Loucy (cell line): Measurements from ENCODE around the gene KCNIP3.

Experiments used
- H2AFZ ChIP-seq: fragments of 200-600 bp; sonication (generic); 2 replicates; pipeline ENCODE4 v1.6.0; 2016; ENCODE audit warnings: antibody characterized with exemption, mild to moderate bottlenecking, low read length, moderate library complexity
- H3F3A ChIP-seq: fragments of 200-600 bp; 2 replicates; pipeline ENCODE4 v1.6.0; 2016; ENCODE audit warnings: antibody characterized with exemption, low read depth, mild to moderate bottlenecking
- H3K27me3 ChIP-seq: fragments of 200-600 bp; sonication (generic); 2 replicates; pipeline ENCODE4 v1.6.1; 2014; ENCODE audit warnings: low read length, mild to moderate bottlenecking; ENCODE audit not compliant: insufficient read depth, poor library complexity, severe bottlenecking
- H3K36me3 ChIP-seq: fragments of 200-600 bp; sonication (generic); 2 replicates; pipeline ENCODE4 v1.6.1; 2016; ENCODE audit warnings: low read length; ENCODE audit not compliant: insufficient read depth
- H3K4me1 ChIP-seq: fragments of 200-600 bp; sonication (generic); 2 replicates; pipeline ENCODE4 v1.5.1; 2014; ENCODE audit warnings: low read length, mild to moderate bottlenecking; ENCODE audit not compliant: insufficient read depth, poor library complexity, severe bottlenecking
- H3K4me2 ChIP-seq: fragments of 200-600 bp; sonication (generic); 2 replicates; pipeline ENCODE4 v1.6.0; 2014; ENCODE audit warnings: antibody characterized with exemption, low read length, low read depth, mild to moderate bottlenecking; ENCODE audit not compliant: poor library complexity, severe bottlenecking
- H3K4me3 ChIP-seq: fragments of 200-600 bp; sonication (generic); 2 replicates; pipeline ENCODE4 v1.5.1; 2014; ENCODE audit warnings: low read length, mild to moderate bottlenecking, mixed read lengths; ENCODE audit not compliant: poor library complexity, severe bottlenecking
- H3K79me2 ChIP-seq: fragments of 200-600 bp; sonication (generic); 2 replicates; pipeline ENCODE4 v1.6.1; 2014; ENCODE audit warnings: low read length; ENCODE audit not compliant: insufficient read depth
- H3K9ac ChIP-seq: fragments of 200-600 bp; sonication (generic); 2 replicates; pipeline ENCODE4 v1.6.0; 2014; ENCODE audit warnings: mild to moderate bottlenecking, low read depth, low read length, moderate library complexity; ENCODE audit not compliant: poor library complexity, severe bottlenecking
- H3K9me2 ChIP-seq: fragments of 200-600 bp; sonication (generic); replicated peaks from 2 replicates; pipeline ENCODE4 v1.6.1; 2016; ENCODE audit warnings: low read depth, low read length, mixed read lengths
- H3K9me3 ChIP-seq: fragments of 200-600 bp; sonication (generic); 2 replicates; pipeline ENCODE4 v1.6.1; 2014; ENCODE audit warnings: mild to moderate bottlenecking, antibody characterized with exemption, low read length, low read depth; ENCODE audit not compliant: insufficient read depth
- H4K20me1 ChIP-seq: fragments of 200-600 bp; sonication (generic); 2 replicates; pipeline ENCODE4 v1.6.0; 2014; ENCODE audit warnings: antibody characterized with exemption, low read length, mild to moderate bottlenecking; ENCODE audit not compliant: insufficient read depth, poor library complexity, severe bottlenecking
- CTCF ChIP-seq: fragments of 200-600 bp; sonication (generic); conservative IDR thresholded peaks from 2 replicates; pipeline ENCODE4 v1.5.1; 2014; ENCODE audit warnings: mild to moderate bottlenecking, antibody characterized with exemption, low read length
- EZH2phosphoT487 ChIP-seq: fragments of 200-600 bp; IDR thresholded peaks from 2 replicates; pipeline ENCODE4 v1.6.1; 2018; ENCODE audit warnings: antibody characterized with exemption, mild to moderate bottlenecking, moderate library complexity, borderline replicate concordance

The KCNIP3 gene

GRCh38 chr2:95309599-95309998 is 12.5 kb downstream of the KCNIP3 start:
- Histone ChIP-seq H2AFZ (no peak overlapping the region), H3K27me3 (no peaks in the 10 kb centered on the region), H3K4me3 (no peak overlapping the region), H3K36me3 (no peaks in the 10 kb centered on the region), H3K9me3 (no peaks in the 10 kb centered on the region), H3F3A (no peaks in the 10 kb centered on the region), H3K9me2 (no peaks in the 10 kb centered on the region), H3K4me1 (no peaks in the 10 kb centered on the region), H3K4me2 (no peak overlapping the region), H3K9ac (no peak overlapping the region), H3K79me2 (no peaks in the 10 kb centered on the region), H4K20me1 (no peaks in the 10 kb centered on the region)
- TF ChIP-seq EZH2phosphoT487 (no peak), CTCF (no peak)

GRCh38 chr2:95310216-95310615 is 13.1 kb downstream of the KCNIP3 start:
- Histone ChIP-seq H3K27me3 (no peaks in the 10 kb centered on the region), H3K4me2 (no peak overlapping the region), H4K20me1 (no peaks in the 10 kb centered on the region)

GRCh38 chr2:95310651-95311050 is 13.5 kb downstream of the KCNIP3 start:
- TF ChIP-seq EZH2phosphoT487: no peak
- TF ChIP-seq CTCF: no peak
- H3K9ac ChIP-seq: no peak overlapping the region
- H4K20me1 ChIP-seq: no peaks in the 10 kb centered on the region
- H3F3A ChIP-seq: no peaks in the 10 kb centered on the region
- no peak overlapping the region for H3K4me3 ChIP-seq
- H3K36me3 ChIP-seq: no peaks in the 10 kb centered on the region
- no peak overlapping the region for H2AFZ ChIP-seq
- no peaks in the 10 kb centered on the region for H3K9me2 ChIP-seq
- H3K79me2 ChIP-seq: no peaks in the 10 kb centered on the region
- no peaks in the 10 kb centered on the region for H3K4me1 ChIP-seq
- no peak overlapping the region for H3K4me2 ChIP-seq
- no peaks in the 10 kb centered on the region for H3K27me3 ChIP-seq
- no peaks in the 10 kb centered on the region for H3K9me3 ChIP-seq

More at GRCh38 chr2:95310216-95310615, 13.1 kb downstream of the KCNIP3 start:
- Histone ChIP-seq H3K79me2 (no peaks in the 10 kb centered on the region), H3K4me1 (no peaks in the 10 kb centered on the region), H2AFZ (no peak overlapping the region), H3K9ac (no peak overlapping the region), H3F3A (no peaks in the 10 kb centered on the region), H3K4me3 (no peak overlapping the region), H3K9me2 (no peaks in the 10 kb centered on the region), H3K9me3 (no peaks in the 10 kb centered on the region), H3K36me3 (no peaks in the 10 kb centered on the region)
- TF ChIP-seq EZH2phosphoT487: no peak
- no peak for TF ChIP-seq CTCF
